Neural cell (in vitro differentiated cells): Measurements from ENCODE around the gene PRKAR1B.

Experiments used
- CTCF ChIP-seq: fragments of 450-650 bp; IDR thresholded peaks from 2 replicates; pipeline ENCODE4 v1.5.1; 2014; ENCODE audit warnings: antibody characterized with exemption, mild to moderate bottlenecking, moderate library complexity; ENCODE audit not compliant: poor library complexity, severe bottlenecking
- EP300 ChIP-seq: fragments of 450-650 bp; conservative IDR thresholded peaks from 2 replicates; pipeline ENCODE4 v1.6.1; 2014; ENCODE audit warnings: antibody characterized with exemption, mild to moderate bottlenecking, moderate library complexity; ENCODE audit not compliant: poor library complexity, severe bottlenecking
- EZH2 ChIP-seq: fragments of 200-600, 300-800 bp; shearing (Covaris generic), sonication (generic); IDR thresholded peaks from 2 replicates; pipeline ENCODE4 v1.6.1; 2014; ENCODE audit warnings: antibody characterized with exemption, low read length, borderline replicate concordance, mild to moderate bottlenecking; ENCODE audit not compliant: insufficient read depth, poor library complexity, severe bottlenecking
- POLR2AphosphoS5 ChIP-seq: IDR thresholded peaks from 2 replicates; pipeline ENCODE4 v1.6.1; 2012
- RAD21 ChIP-seq: fragments of 450-650 bp; conservative IDR thresholded peaks from 2 replicates; pipeline ENCODE4 v1.6.1; 2014; ENCODE audit warnings: antibody characterized with exemption, mild to moderate bottlenecking, moderate library complexity
- REST ChIP-seq: IDR thresholded peaks from 2 replicates; pipeline ENCODE4 v1.6.1; 2012; ENCODE audit warnings: borderline replicate concordance
- TAF1 ChIP-seq: IDR thresholded peaks from 2 replicates; pipeline ENCODE4 v1.6.1; 2012; ENCODE audit warnings: low read depth

- TF ChIP-seq EP300 (no peak), CTCF (no peak), RAD21 (no peak), EZH2 (no peak), TAF1 (no peak), REST (no peak), POLR2AphosphoS5 (no peak)
Measured at GRCh38 chr7:666454-667292, 60.4 kb downstream of the PRKAR1B start.
